HG02571 (cell line): ENCODE data around the gene CCPG1.
"Not testable (repeated sequence)": the region's sequence is repeated elsewhere in the genome, so short reads cannot be mapped to it uniquely, and the experiment has no call there.

ENCODE experiments used
- ATAC-seq: cut with Tn5 transposase; IDR thresholded peaks from one replicate; pipeline ENCODE4 v1.9.1; 2021; ENCODE audit warnings: mild to moderate bottlenecking, moderate library complexity; ENCODE audit not compliant: unreplicated experiment

The CCPG1 gene

DNA sequence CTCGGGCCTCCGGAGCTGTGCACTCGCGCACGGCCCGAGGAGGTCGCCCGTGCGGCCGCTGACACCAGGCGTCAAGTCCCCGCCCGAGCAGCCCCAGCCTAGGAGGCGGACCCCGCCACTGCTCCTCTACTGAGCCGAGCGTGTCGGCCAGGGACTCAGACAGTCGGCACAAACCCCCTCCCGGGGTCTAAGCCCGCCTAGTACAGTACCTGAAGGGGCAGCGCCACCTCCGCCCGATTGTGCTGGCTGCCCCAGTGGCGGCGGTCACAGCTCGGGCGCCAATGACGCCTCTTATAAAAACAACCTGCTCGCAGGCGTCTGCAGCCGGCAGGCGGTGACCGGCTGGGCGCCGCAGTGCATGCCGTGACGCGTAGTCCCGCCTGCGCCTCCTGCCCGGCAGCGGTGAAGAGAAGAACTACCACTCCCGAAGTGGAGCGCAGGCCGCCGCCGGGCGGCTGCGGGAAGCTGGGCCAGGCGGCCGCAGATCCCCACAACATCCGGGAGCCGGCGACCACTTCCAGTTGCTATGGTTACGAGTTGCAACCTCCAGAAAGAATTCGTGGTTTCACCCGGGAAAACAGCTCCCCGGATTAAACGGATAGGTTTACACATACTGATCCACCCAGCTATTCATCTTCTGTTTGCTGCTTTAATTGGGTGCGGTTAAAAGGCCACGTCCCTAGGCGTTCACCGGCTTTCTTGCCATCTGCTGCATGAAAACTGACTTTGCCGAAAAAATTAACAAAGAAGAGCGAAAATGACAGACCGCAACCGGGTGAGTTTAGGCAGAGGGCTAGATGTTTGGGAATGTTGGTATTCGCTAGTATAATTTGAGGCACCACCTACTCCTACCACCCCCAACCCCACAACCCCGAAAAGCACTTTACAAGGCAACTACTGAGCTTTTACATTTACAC is at the start of gene CCPG1, which contains the start of gene PIERCE2:
CCPG1 (minus strand) TSS at position 348 of the 917 bp plus-strand sequence. CDS start 18,935 bp downstream, outside the sequence.
PIERCE2 (plus strand) TSS at position 484 of the 917 bp plus-strand sequence; CDS start at position 758, 274 bp downstream.
- ATAC-seq, result peak; percentile 90

GRCh38 chr15:55457401-55458022 is 49.4 kb upstream of the CCPG1 start:
- no peak for ATAC-seq

GRCh38 chr15:55447030-55447394 is 38.9 kb upstream of the CCPG1 start:
- ATAC-seq, result not testable (repeated sequence)

- not testable (repeated sequence) for ATAC-seq
These were observed 38.3 kb upstream of the CCPG1 start for GRCh38 chr15:55446379-55447029.

- ATAC-seq, result not testable (repeated sequence)
These were observed 37.8 kb upstream of the CCPG1 start for GRCh38 chr15:55445936-55446335.

- ATAC-seq, result not testable (repeated sequence)
These were observed 35.0 kb upstream of the CCPG1 start for GRCh38 chr15:55443141-55443540.

DNA sequence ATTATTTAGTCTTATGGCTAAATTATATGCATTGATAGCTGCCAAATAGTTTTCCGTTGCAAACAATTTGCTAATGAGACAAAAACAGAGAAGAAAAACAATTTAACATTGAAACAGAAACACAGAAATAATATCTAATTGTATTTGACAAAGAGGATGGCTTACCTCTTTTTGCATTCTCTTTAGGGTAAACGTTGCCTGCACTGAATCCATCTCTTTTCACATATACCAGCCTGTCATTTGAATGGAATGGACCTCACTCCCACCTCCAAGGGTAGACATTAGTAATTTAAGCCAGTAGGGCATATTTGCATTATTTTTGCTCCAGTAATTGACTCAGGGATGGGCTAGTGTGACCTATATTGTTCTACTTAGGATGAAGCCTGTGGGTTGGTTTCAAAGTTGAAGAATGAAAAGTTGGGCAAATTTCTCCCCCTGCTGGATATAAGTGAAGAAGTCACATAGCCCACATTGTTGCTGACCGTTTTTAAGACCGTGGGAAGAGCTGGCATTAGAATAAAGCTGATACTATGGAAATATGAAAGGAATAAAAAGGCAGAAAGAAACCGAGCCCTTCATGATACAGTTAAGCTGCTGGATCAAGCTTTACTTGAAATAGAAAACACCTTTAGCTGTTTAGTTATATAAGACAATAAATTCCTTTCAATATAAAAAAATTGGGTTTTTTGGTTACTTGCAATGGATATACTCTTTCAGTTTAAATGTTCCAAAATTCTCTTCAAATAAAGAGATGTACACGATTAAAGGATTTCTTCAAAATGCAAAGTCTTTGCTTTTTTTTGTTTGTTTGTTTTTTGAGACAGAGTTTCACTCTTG is 27.0 kb upstream of the CCPG1 start:
- ATAC-seq, result no peak

DNA sequence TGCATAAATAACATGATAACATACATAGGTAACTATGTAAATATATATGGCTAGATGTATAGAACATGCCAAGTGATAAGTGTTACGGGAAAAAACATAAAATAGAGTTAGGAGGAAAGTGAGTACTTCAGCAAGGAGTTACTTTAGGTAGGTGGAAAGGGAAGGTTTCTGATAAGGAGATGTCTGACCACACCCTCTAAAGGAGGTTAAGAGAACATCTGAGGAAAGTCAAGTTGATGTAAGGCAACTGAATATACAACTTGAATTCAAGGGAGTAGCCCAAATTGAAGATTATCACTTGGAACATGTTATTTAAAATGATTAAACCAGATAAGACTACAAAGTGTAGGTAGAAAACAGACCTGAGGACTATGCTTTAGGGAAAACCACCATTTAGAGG is 13.9 kb upstream of the CCPG1 start:
- no peak for ATAC-seq

DNA sequence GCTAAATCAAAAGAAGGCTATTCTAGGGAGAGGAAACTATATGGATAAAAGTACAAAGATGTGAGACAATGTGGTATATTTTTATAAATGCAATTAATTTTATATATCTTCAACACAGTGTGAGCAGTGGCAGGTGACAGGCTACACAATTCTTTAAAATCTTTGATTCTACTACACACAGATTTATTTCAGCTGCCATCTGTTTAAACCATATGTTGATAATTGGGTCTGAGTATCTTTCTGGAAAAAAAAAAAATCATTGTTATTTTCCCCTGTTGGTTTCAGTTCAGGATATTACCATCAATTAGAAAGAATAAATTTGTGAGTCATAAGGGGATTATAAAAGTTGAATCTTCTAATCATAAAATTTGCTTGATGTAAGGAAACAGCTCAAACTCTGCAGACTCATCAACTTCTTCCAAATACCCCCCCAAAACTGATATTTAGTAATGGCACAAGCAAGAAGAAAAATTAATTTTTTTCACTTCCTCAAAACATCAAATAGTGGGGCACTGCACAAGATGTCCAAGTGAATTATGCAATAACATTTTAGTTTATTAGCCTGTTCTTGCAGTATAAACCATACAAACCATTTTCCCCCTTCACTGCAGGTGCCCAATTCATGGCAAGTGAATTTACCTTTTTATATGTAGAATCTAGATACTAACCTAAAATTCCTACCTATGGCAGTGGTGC is 12.2 kb upstream of the CCPG1 start:
- no peak for ATAC-seq

- not testable (repeated sequence) for ATAC-seq
These were observed 9.5 kb upstream of the CCPG1 start for GRCh38 chr15:55417678-55418077.

- ATAC-seq, result not testable (repeated sequence)
These were observed 817 bp upstream of the CCPG1 start for GRCh38 chr15:55408976-55409375.

GRCh38 chr15:55407498-55408011 is 604 bp downstream of the CCPG1 start:
- peak; percentile 1 for ATAC-seq

GRCh38 chr15:55403531-55403930 is 4.6 kb downstream of the CCPG1 start:
- ATAC-seq, result no peak

DNA sequence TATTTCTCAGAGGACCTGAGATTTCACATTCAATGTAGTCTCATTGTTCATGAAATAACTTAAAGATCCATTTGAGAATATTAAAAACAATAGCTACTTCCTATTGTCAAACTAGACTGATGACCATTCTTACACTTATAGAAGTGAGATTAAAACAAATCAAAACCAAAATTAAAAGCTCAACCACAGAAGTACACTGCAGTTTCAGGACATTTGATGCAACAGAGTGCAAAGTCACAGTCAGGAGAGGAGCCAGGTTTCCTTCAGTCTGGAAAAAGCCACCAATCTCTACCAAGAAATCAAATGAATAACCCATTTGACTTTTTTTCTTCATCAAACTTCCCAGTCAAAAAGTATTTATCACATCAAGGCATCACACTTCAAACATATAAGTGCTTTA is 5.5 kb downstream of the CCPG1 start:
- no peak for ATAC-seq

DNA sequence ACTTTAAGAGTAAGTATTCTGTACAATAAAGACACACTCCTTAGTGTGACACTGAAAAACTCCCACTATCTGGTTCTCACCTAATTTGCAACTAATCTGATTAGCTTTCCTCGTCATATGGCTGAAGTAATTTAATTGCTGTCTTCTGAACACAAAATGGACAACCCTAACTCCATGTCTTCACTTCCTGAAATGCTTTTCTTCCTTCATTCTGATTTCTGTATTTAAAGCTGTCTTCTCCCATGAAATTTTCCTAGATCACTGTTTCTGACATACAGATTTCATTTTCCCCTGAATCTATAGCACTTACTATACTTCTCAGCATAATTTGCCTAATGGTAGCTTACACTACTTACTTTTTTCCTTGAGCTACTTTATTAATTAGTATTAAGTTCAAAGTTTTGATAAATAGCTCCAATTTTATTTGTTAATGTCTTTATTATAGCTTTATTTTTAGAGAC is 6.3 kb downstream of the CCPG1 start:
- ATAC-seq, result no peak

GRCh38 chr15:55400050-55400449 is 8.1 kb downstream of the CCPG1 start:
- not testable (repeated sequence) for ATAC-seq

DNA sequence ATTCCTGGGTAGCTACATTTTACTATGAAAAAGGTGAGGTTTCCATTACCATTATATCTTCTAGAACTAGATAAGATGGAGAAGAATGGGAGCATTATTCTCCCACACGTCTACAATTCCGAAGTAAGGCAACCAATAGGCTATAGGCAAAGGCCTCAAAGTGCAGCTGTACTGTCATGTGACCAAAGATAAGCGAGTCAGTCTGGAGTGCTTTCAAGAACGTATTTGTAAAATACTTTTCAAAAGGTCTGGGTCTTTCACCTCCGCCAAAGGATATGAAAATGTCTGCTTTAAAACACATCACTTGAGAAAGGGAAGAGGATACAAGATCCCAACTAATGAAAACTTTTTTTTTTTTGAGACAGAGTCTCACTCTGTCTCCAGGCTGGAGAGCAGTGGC is 9.9 kb downstream of the CCPG1 start:
- no peak for ATAC-seq

DNA sequence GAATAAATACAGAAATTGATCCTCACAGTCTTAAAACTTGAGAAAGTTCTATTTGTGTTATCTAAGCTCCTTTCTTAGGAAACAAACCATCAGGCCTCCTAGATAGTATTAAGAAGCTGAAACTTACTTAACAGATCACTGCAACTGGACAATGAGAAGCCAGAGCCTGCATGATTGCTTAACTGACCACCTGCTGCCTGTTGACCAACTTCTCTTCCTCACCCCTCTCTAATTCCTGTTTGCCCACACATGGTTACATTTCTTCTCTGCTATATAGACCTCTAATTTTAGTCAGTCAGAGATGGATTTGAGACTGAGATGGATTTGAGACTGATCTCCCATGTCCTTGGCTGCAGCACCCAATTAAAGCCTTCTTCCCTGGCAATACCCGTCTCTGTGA is 13.5 kb downstream of the CCPG1 start:
- ATAC-seq, result no peak

- ATAC-seq, result no peak
These were observed 18.9 kb downstream of the CCPG1 start for GRCh38 chr15:55389264-55389607.

DNA sequence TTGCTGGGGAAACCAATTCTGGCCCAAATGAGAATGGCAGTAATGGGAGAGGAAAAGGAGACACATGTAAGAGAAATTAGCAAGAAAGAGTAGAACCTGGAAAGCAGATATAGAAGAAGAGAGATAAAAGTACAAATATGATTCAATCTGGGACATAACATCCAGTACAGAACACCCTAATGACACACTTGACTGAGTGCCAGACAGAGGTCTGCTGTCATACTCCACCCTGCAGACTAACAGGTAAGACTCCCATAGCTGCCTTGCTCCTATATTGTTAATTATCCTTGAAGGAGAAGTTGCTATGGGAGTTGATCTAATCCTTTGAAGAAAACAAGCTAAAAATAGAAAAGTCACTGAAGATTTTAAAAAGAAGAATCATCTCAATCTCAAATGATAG is 21.1 kb downstream of the CCPG1 start:
- ATAC-seq, result no peak
